Caco-2 (cell line): Measurements from ENCODE around the gene TSSK1B. TPM values are rescaled to one million over a fixed set of nuclear protein-coding genes. Genes with fewer than 3 reads are reported as not detected.
"Not testable (repeated sequence)": the region's sequence is repeated elsewhere in the genome, so short reads cannot be mapped to it uniquely, and the experiment has no call there.

ENCODE experiments used
- BruUV-seq: library from RNA; stranded (reverse); fragments of 400-500 nt; replicated peaks from 2 replicates; lab custom pipeline; 2021; lab: Mats Ljungman, UMichigan
- CTCF ChIA-PET: fragments of 300-600 bp; sonication (Branson Sonifier 250); formaldehyde crosslinking; loops from one replicate; lab custom pipeline; 2022; ENCODE audit warnings: antibody characterized with exemption; lab: Charles Lee
- POLR2A ChIA-PET: fragments of 300-600 bp; sonication (Branson Sonifier 250); formaldehyde crosslinking; loops from one replicate; lab custom pipeline; 2022; ENCODE audit warnings: antibody characterized with exemption; lab: Charles Lee
- DNase-seq, 2 experiments: peaks; one replicate each; pipeline versions ENCODE4 v3.0.0 to v3.0.0-alpha.2; 2020 to 2022
- H3K27me3 ChIP-seq: replicated peaks from 2 replicates; pipeline ENCODE4 v1.6.0; 2011; ENCODE audit warnings: low read length; ENCODE audit not compliant: control insufficient read depth, insufficient read depth
- H3K36me3 ChIP-seq: 2 replicates; pipeline ENCODE4 v1.5.1; 2011; ENCODE audit warnings: low read length; ENCODE audit not compliant: control insufficient read depth, insufficient read depth
- H3K4me1 ChIP-seq: fragments of 250-450 bp; sonication (Bioruptor Pico); 2 replicates; pipeline ENCODE4 v1.5.1; 2020; ENCODE audit warnings: mild to moderate bottlenecking
- H3K4me3 ChIP-seq: 2 replicates; pipeline ENCODE4 v1.5.1; 2011; ENCODE audit warnings: low read depth, mild to moderate bottlenecking, control low read depth, low read length
- H3K9me3 ChIP-seq: fragments of 250-450 bp; sonication (Bioruptor Pico); 2 replicates; pipeline ENCODE4 v1.5.1; 2020; ENCODE audit warnings: mild to moderate bottlenecking, moderate library complexity
- H3K27ac Mint-ChIP-seq: one replicate; pipeline ENCODE4 v1.8.0; 2022; ENCODE audit warnings: mixed read lengths; ENCODE audit not compliant: unreplicated experiment
- H3K27me3 Mint-ChIP-seq: one replicate; pipeline ENCODE4 v1.8.0; 2022; ENCODE audit warnings: mixed read lengths; ENCODE audit not compliant: insufficient read depth, unreplicated experiment
- H3K36me3 Mint-ChIP-seq: one replicate; pipeline ENCODE4 v1.8.0; 2022; ENCODE audit warnings: mild to moderate bottlenecking, mixed read lengths; ENCODE audit not compliant: insufficient read depth, unreplicated experiment
- H3K4me1 Mint-ChIP-seq: one replicate; pipeline ENCODE4 v1.8.0; 2022; ENCODE audit warnings: low read depth, mixed read lengths; ENCODE audit not compliant: unreplicated experiment
- H3K4me3 Mint-ChIP-seq: one replicate; pipeline ENCODE4 v1.8.0; 2022; ENCODE audit warnings: mild to moderate bottlenecking, moderate library complexity, mixed read lengths; ENCODE audit not compliant: unreplicated experiment
- H3K9me3 Mint-ChIP-seq: one replicate; pipeline ENCODE4 v1.8.0; 2022; ENCODE audit warnings: mixed read lengths; ENCODE audit not compliant: unreplicated experiment
- CTCF ChIP-seq, 2 experiments: fragments of 200-600 bp in 1 of 2; IDR thresholded peaks; 1 replicate in 1 of 2; 2 replicates in 1 of 2; pipeline versions ENCODE4 v1.5.1 to v1.8.0; 2011 to 2022; ENCODE audit warnings: antibody characterized with exemption in 1 of 2, control low read depth in 1 of 2, inconsistent platforms in 1 of 2, low read depth in 1 of 2, low read length in 1 of 2, mild to moderate bottlenecking in 1 of 2, moderate library complexity in 1 of 2; ENCODE audit not compliant: insufficient read depth in 1 of 2, severe bottlenecking in 1 of 2, unreplicated experiment in 1 of 2
- intact Hi-C: fragments of 100-400 bp; cut with micrococcal nuclease; formaldehyde crosslinking; loops from one replicate; pipeline ENCODE4 v1.10.0; 2022; ENCODE audit not compliant: unreplicated experiment
- total RNA-seq: library from RNA; stranded (reverse); gene quantifications from 2 replicates; pipeline ENCODE4 v1.2.3, GENCODE V29; 2022

The TSSK1B gene
- total RNA-seq, 1 experiment from 2014 or later = not detected

DNA sequence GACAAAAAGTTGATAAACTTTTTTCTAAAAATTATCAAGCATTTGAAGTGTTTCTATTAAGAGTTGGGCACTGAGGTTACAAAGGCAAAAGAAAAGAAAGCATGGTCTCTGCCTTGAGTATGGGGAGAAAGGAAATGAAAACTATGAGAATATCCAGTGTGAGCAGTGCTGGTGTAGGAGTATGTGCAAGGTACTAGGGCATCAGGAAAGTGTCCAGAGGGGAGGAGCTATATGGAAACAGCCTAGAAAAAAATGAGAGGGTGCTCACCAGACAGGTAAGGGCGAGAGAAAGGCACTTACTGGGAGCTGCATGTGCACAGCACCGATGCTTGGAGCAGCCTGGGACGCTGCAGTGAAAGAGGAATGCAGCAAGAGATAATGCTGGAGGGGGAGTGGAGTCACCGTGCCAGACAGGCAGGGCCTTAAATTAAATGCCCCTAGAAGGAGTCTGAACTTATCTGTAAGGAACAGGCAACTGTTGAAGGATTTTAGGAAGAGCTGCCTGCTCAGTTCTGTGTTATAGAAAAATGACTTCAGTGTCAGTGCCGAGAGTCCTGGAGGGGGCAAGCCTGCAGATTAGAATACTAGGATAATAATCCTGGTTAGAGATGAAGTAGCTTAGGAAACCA lies 39.4 kb upstream of the TSSK1B start:
- H3K27me3 ChIP-seq = no peaks in the 10 kb centered on the region
- H3K36me3 ChIP-seq = no peaks in the 10 kb centered on the region
- H3K9me3 ChIP-seq = 0 out of 2 replicates have a peak, but pooled peaks cover 6% of the 10 kb centered on the region
- H3K9me3 Mint-ChIP-seq = no peaks in the 10 kb centered on the region
- no peaks in the 10 kb centered on the region for H3K4me1 Mint-ChIP-seq
- DNase-seq = no peak
- no peak overlapping the region for H3K4me3 Mint-ChIP-seq
- no peaks in the 10 kb centered on the region for H3K36me3 Mint-ChIP-seq
- no peaks in the 10 kb centered on the region for H3K4me1 ChIP-seq
- BruUV-seq = no TSS peak
- intact Hi-C loops = no loop called here
- no peak for TF ChIP-seq CTCF (IDR thresholded peaks at IDR 0.05; ENCODE audit: insufficient read depth in 1 of 2, low read depth in 1 of 2, low read length in 1 of 2, severe bottlenecking in 1 of 2, unreplicated experiment in 1 of 2)
- no peak overlapping the region for H3K4me3 ChIP-seq
- ChIA-PET POLR2A (no interaction called here), CTCF (no interaction called here)
- no peak overlapping the region for H3K27ac Mint-ChIP-seq
- peaks cover 13% of the 10 kb centered on the region for H3K27me3 Mint-ChIP-seq

DNA sequence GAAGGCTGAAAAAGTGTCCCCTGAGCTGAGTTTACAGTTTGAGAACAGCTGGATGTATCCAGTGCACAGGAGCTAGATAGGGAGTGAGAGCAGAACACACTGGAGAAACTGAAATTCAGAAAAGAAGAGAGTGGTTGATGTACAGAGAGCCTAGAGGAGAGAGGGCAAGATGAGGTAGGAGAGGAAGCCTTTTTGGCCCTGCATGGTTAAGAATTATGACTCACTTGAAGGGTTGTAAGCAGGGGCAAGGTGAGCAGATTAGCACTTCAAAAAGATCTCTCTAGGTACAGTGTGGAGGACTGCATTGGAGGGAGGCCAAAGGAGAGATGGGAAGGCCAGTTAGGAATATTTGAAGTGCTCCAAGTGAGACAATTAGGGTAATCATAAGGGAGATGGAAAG lies 28.2 kb upstream of the TSSK1B start:
- Histone ChIP-seq H3K27me3 (no peaks in the 10 kb centered on the region), H3K4me3 (no peak overlapping the region), H3K9me3 (no peaks in the 10 kb centered on the region), H3K36me3 (no peaks in the 10 kb centered on the region), H3K4me1 (no peaks in the 10 kb centered on the region)
- Mint-ChIP-seq H3K36me3 (no peaks in the 10 kb centered on the region), H3K27ac (no peak overlapping the region), H3K4me3 (no peak overlapping the region), H3K9me3 (no peaks in the 10 kb centered on the region), H3K27me3 (peaks cover 3% of the 10 kb centered on the region), H3K4me1 (no peaks in the 10 kb centered on the region)
- intact Hi-C loops = no loop called here
- DNase-seq = no peak
- CTCF ChIA-PET = no interaction called here
- BruUV-seq = no TSS peak
- no peak for TF ChIP-seq CTCF (IDR thresholded peaks at IDR 0.05; ENCODE audit: insufficient read depth in 1 of 2, low read depth in 1 of 2, low read length in 1 of 2, severe bottlenecking in 1 of 2, unreplicated experiment in 1 of 2)
- POLR2A ChIA-PET = no interaction called here

DNA sequence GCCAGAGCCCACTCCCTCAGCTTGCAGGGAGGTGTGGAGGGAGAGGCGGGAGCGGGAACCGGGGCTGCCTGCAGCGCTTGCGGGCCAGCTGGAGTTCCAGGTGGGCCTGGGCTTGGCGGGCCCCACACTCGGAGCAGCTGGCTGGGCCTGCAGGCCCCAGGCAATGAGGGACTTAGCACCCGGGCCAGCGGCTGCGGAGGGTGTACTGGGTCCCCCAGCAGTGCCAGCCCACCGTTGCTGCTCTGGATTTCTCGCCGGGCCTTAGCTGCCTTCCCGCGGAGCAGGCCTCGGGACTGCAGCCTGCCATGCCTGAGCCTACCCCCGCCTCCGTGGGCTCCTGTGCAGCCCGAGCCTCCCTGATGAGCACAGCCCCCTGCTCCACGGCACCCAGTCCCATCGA lies 22.3 kb upstream of the TSSK1B start:
- DNase-seq, H3K4me3 Mint-ChIP-seq, H3K27me3 ChIP-seq, H3K4me3 ChIP-seq, H3K4me1 Mint-ChIP-seq, POLR2A ChIA-PET, H3K9me3 ChIP-seq, CTCF ChIA-PET, H3K4me1 ChIP-seq, BruUV-seq, H3K36me3 ChIP-seq, H3K9me3 Mint-ChIP-seq, H3K27me3 Mint-ChIP-seq, intact Hi-C loops, H3K36me3 Mint-ChIP-seq, H3K27ac Mint-ChIP-seq: not testable (repeated sequence)
